ENCODE data around the gene COPS7A. TPM values are rescaled to one million over a fixed set of nuclear protein-coding genes. Genes with fewer than 3 reads are reported as not detected.

Gene COPS7A
- total RNA-seq, 1 experiment from 2014 or later = 39.2 TPM

DNA sequence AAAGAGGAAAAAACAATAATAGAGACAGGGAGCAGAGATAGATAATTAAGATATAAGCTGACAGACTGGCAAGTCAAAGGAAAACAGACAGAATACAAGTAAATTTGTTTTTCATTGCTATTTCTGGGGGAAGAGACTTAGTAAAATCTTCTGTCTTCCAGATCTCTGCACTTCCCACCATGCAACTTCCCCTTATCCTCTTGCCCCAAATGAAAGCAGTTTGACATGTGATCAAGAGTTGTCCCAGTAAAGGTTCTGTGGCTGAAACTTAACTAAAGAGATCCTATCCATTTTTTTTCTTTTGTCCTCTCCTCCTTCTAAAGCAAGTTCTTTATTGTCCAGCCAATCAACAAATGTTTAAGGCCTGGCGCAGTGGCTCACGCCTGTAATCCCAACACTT, 30.6 kb downstream of the COPS7A start:
- Histone ChIP-seq H3K9me3 (ENCODE audit: low read length) (no peaks in the 10 kb centered on the region), H3K4me3 (ENCODE audit: low read length) (no peak overlapping the region), H3K9me2 (replicated peaks; ENCODE audit: insufficient read depth, low read length) (no peaks in the 10 kb centered on the region), H4K20me1 (ENCODE audit: insufficient read depth, low read depth, low read length) (peaks cover 8% of the 10 kb centered on the region), H3K27ac (ENCODE audit: low read length) (no peak overlapping the region), H3K36me3 (ENCODE audit: insufficient read depth, low read length) (peaks cover 12% of the 10 kb centered on the region), H3K9ac (ENCODE audit: low read length) (peak overlapping the region; percentile 99), H3K27me3 (ENCODE audit: low read length) (no peaks in the 10 kb centered on the region), H2AFZ (ENCODE audit: low read length) (no peak overlapping the region), H3K4me2 (ENCODE audit: low read depth, low read length, poor library complexity, severe bottlenecking) (peak overlapping the region; percentile 92), H3K4me1 (ENCODE audit: low read length) (peaks cover 20% of the 10 kb centered on the region), H3K79me2 (ENCODE audit: low read length) (peaks cover 17% of the 10 kb centered on the region)
- no peak for DNase-seq

DNA sequence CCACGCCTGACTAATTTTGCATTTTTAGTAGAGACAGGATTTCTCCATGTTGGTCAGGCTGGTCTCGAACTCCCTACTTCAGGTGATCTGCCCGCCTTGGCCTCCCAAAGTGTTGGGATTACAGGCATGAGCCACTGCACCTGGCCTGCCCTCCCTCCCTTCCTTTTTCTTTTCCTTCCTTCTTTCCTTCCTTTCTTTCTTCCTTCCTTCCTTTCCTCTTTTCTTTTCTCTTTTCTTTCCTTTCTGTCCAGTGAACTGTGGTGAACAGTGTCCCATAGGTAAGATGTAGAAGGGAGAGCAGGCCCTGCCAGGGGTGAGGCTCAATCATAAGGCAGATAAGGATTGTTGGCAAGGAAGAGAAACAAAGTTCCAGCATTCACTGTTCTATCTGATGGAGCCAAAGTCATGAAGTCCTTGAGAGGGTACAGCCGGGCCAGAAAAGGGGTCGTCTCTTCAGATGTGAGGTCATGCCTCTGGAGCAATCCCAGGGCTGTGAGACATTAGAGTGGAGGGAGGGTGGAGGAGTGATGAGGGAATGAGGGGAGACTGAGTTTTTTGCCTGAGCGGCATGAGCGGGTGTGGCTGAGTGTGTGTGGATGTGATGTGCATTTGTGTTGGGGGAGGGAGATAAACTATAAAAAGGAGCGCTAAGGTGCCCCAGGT, 33.3 kb downstream of the COPS7A start:
- Histone ChIP-seq H3K79me2 (ENCODE audit: low read length) (peaks cover 7% of the 10 kb centered on the region), H3K9me2 (replicated peaks; ENCODE audit: insufficient read depth, low read length) (no peaks in the 10 kb centered on the region), H3K27ac (ENCODE audit: low read length) (no peak overlapping the region), H3K4me1 (ENCODE audit: low read length) (peaks cover 15% of the 10 kb centered on the region), H4K20me1 (ENCODE audit: insufficient read depth, low read depth, low read length) (peaks cover 2% of the 10 kb centered on the region), H2AFZ (ENCODE audit: low read length) (no peak overlapping the region), H3K27me3 (ENCODE audit: low read length) (no peaks in the 10 kb centered on the region), H3K9ac (ENCODE audit: low read length) (no peak overlapping the region), H3K4me2 (ENCODE audit: low read depth, low read length, poor library complexity, severe bottlenecking) (no peak overlapping the region), H3K4me3 (ENCODE audit: low read length) (no peak overlapping the region), H3K9me3 (ENCODE audit: low read length) (no peaks in the 10 kb centered on the region), H3K36me3 (ENCODE audit: insufficient read depth, low read length) (no peaks in the 10 kb centered on the region)
- no peak for DNase-seq

DNA sequence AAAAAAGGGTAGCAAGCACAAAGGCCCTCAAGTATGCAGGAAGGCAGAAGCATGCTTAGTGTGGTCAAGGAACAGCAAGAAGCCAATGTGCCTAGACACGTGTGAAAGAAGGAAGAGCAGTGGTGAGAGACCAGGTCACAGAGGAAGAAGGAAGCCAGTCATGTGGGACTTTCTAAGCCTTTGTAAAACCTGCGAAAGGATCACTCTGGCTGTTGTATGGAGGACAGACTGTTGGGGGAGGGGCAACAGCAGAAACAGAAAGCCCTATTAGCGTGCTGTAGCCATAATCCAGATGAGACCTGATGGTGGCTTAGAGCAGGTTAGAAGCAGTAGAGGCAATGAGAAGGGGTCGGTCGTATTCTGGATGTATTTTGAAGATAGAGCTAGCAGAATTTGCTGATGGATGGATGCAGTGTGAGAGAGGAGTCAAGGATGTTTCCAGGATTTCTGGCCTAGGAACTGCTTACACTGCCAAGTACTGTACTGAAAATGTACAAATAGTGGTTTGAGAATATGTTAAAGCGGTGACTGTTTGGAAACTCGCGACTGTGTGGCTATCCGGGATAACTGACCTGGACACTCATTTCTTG, 34.8 kb downstream of the COPS7A start:
- Histone ChIP-seq H3K4me2 (ENCODE audit: low read depth, low read length, poor library complexity, severe bottlenecking) (no peak overlapping the region), H3K27me3 (ENCODE audit: low read length) (no peaks in the 10 kb centered on the region), H3K36me3 (ENCODE audit: insufficient read depth, low read length) (no peaks in the 10 kb centered on the region), H3K4me3 (ENCODE audit: low read length) (no peak overlapping the region), H3K9ac (ENCODE audit: low read length) (no peak overlapping the region), H3K4me1 (ENCODE audit: low read length) (peaks cover 12% of the 10 kb centered on the region), H4K20me1 (ENCODE audit: insufficient read depth, low read depth, low read length) (no peaks in the 10 kb centered on the region), H3K79me2 (ENCODE audit: low read length) (no peaks in the 10 kb centered on the region), H2AFZ (ENCODE audit: low read length) (no peak overlapping the region), H3K9me3 (ENCODE audit: low read length) (no peaks in the 10 kb centered on the region), H3K9me2 (replicated peaks; ENCODE audit: insufficient read depth, low read length) (no peaks in the 10 kb centered on the region), H3K27ac (ENCODE audit: low read length) (no peak overlapping the region)
- DNase-seq = no peak

DNA sequence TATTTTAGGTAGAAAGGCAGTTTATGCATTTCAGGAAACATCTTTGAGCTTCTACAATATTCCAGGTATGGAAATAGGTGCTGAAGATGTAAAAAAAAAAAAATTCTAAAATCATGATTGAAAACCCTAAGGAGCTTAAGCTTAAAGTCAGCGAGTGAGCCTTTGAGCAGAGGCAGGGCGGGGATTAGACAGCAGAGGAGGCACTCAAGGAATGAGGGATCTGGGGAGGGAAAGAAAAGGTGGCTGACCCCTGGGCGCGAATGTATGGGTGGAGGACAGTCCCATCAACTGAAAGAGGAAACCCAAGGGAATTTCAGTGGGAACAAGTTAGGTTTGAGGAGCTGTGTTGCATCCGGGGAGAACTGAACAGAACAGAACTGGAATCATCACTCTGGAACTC, 35.9 kb downstream of the COPS7A start:
- no peaks in the 10 kb centered on the region for H3K36me3 ChIP-seq (ENCODE audit: insufficient read depth, low read length)
- no peak for DNase-seq
- H3K79me2 ChIP-seq (ENCODE audit: low read length) = no peaks in the 10 kb centered on the region
- no peak overlapping the region for H3K27ac ChIP-seq (ENCODE audit: low read length)
- H3K9me2 ChIP-seq (replicated peaks; ENCODE audit: insufficient read depth, low read length) = no peaks in the 10 kb centered on the region
- no peak overlapping the region for H3K9ac ChIP-seq (ENCODE audit: low read length)
- H3K27me3 ChIP-seq (ENCODE audit: low read length) = no peaks in the 10 kb centered on the region
- H4K20me1 ChIP-seq (ENCODE audit: insufficient read depth, low read depth, low read length) = no peaks in the 10 kb centered on the region
- no peak overlapping the region for H2AFZ ChIP-seq (ENCODE audit: low read length)
- no peak overlapping the region for H3K4me2 ChIP-seq (ENCODE audit: low read depth, low read length, poor library complexity, severe bottlenecking)
- no peak overlapping the region for H3K4me3 ChIP-seq (ENCODE audit: low read length)
- no peaks in the 10 kb centered on the region for H3K9me3 ChIP-seq (ENCODE audit: low read length)
- H3K4me1 ChIP-seq (ENCODE audit: low read length) = peaks cover 14% of the 10 kb centered on the region

DNA sequence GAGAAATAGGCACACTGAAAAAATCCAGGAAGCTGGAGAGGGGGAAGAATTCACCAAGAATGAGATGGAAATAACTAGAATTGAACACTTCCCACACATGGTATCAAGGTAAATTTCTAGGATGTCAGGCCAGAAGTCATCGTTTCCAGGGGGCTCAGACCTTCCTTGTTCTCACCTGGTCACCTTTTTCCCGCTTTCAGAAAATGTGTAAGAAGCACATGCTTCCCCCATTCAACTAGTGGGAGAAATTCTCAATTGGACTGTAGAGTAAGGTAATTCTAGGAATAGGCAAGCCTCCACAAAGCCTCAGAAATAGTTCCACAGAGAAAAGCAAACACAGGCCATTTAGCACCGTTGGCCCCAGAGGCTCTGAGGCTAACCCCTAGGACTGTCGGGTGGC, 39.5 kb downstream of the COPS7A start:
- Histone ChIP-seq H3K27me3 (ENCODE audit: low read length) (peaks cover 3% of the 10 kb centered on the region; the same call in 1 of the 2 replicates), H3K4me3 (ENCODE audit: low read length) (no peak overlapping the region), H2AFZ (ENCODE audit: low read length) (no peak overlapping the region), H3K27ac (ENCODE audit: low read length) (no peak overlapping the region), H3K9me3 (ENCODE audit: low read length) (no peaks in the 10 kb centered on the region), H3K4me1 (ENCODE audit: low read length) (peaks cover 35% of the 10 kb centered on the region), H3K79me2 (ENCODE audit: low read length) (no peaks in the 10 kb centered on the region), H3K4me2 (ENCODE audit: low read depth, low read length, poor library complexity, severe bottlenecking) (no peak overlapping the region), H4K20me1 (ENCODE audit: insufficient read depth, low read depth, low read length) (no peaks in the 10 kb centered on the region), H3K9me2 (replicated peaks; ENCODE audit: insufficient read depth, low read length) (no peaks in the 10 kb centered on the region), H3K9ac (ENCODE audit: low read length) (no peak overlapping the region), H3K36me3 (ENCODE audit: insufficient read depth, low read length) (no peaks in the 10 kb centered on the region)
- no peak for DNase-seq

DNA sequence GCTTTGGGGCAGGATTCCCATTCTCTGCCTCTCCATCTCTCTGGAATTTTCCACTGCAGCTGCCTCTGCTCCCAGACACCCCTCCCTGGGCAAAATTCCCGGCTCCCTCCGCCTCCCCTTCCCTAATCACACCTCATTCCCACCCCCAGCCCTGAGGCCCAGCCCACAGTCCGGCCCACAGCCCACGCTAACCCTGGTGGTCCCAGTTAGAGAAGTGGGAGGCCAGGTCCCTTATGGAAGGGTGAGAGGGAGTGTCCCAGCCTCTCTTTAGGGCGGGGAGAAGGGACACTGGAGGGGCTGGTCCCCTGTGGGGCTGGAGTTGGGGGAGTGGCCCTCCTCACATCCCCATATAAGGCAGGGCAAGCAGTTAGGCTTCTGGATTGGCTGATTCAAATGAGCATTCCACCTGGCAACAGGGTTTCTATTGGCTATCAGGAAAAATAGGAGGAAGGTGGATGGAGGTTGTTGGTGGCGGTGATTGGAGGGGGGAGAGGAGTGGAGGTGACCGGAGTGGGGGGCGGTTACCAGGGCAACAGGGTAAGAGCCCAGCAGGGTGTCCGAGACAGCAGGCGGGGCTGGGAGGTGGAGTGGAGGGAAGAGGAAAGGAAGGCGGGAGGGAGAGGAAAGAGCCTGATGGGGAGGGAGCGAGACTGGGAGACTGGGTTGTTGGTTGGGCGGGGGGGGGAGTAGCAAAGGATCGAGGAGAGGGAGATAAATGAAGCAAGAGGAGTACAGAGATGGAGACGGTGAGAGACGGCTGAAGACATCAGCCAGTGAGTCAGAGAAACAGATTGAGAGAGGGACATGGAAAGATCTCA, 40.4 kb downstream of the COPS7A start:
- peak; percentile 96 for DNase-seq
- H3K4me2 ChIP-seq (ENCODE audit: low read depth, low read length, poor library complexity, severe bottlenecking) = peak overlapping the region; percentile 65
- peak overlapping the region; percentile 54 for H3K4me3 ChIP-seq (ENCODE audit: low read length)
- H3K9me2 ChIP-seq (replicated peaks; ENCODE audit: insufficient read depth, low read length) = no peaks in the 10 kb centered on the region
- H3K36me3 ChIP-seq (ENCODE audit: insufficient read depth, low read length) = no peaks in the 10 kb centered on the region
- H2AFZ ChIP-seq (ENCODE audit: low read length) = peak overlapping the region; percentile 15; the same call in 1 of the 2 replicates
- H3K4me1 ChIP-seq (ENCODE audit: low read length) = peaks cover 40% of the 10 kb centered on the region
- no peak overlapping the region for H3K27ac ChIP-seq (ENCODE audit: low read length)
- H4K20me1 ChIP-seq (ENCODE audit: insufficient read depth, low read depth, low read length) = no peaks in the 10 kb centered on the region
- H3K27me3 ChIP-seq (ENCODE audit: low read length) = peaks cover 3% of the 10 kb centered on the region; the same call in 1 of the 2 replicates
- peak overlapping the region; percentile 57 for H3K9ac ChIP-seq (ENCODE audit: low read length)
- H3K9me3 ChIP-seq (ENCODE audit: low read length) = no peaks in the 10 kb centered on the region
- no peaks in the 10 kb centered on the region for H3K79me2 ChIP-seq (ENCODE audit: low read length)

DNA sequence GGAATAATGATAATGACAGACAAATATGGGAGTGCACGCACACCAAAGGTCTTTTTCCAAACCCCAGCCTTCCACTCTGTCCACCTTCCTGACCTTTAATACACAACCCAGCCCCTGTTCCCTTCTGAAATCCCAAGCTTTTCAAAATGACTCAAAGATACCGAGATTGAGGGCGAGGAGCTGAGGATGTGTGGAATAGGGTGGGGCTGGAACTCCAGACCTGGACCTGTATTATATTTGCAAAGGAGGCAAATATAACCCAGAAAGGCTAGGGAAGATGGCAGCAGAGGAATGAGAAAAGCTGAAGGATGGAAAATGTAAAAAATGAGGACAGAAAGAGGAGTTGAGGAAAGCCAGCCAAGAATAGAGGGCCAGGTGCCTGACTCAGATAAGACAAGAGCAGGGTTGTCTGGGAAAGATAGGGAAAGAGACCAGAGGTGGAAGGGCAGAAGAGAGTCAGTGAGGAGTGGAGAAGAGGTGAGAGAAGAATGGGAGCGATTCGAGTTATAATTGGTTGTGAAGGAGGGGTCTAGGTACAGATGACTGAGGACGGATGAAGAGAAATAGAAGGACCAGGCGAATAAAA, 41.3 kb downstream of the COPS7A start:
- H3K9me3 ChIP-seq (ENCODE audit: low read length) = no peaks in the 10 kb centered on the region
- H3K36me3 ChIP-seq (ENCODE audit: insufficient read depth, low read length) = no peaks in the 10 kb centered on the region
- no peak overlapping the region; the same call in 1 of the 2 replicates for H3K4me3 ChIP-seq (ENCODE audit: low read length)
- no peak overlapping the region for H3K27ac ChIP-seq (ENCODE audit: low read length)
- peak overlapping the region; percentile 65 for H3K4me2 ChIP-seq (ENCODE audit: low read depth, low read length, poor library complexity, severe bottlenecking)
- no peaks in the 10 kb centered on the region for H3K79me2 ChIP-seq (ENCODE audit: low read length)
- H4K20me1 ChIP-seq (ENCODE audit: insufficient read depth, low read depth, low read length) = no peaks in the 10 kb centered on the region
- H3K9ac ChIP-seq (ENCODE audit: low read length) = peak overlapping the region; percentile 66
- peaks cover 3% of the 10 kb centered on the region; the same call in 1 of the 2 replicates for H3K27me3 ChIP-seq (ENCODE audit: low read length)
- DNase-seq = no peak
- H3K9me2 ChIP-seq (replicated peaks; ENCODE audit: insufficient read depth, low read length) = no peaks in the 10 kb centered on the region
- H3K4me1 ChIP-seq (ENCODE audit: low read length) = peaks cover 42% of the 10 kb centered on the region
- no peak overlapping the region for H2AFZ ChIP-seq (ENCODE audit: low read length)

Measured in Karpas-422 (cell line).